GM12891 (cell line): ENCODE results near the gene L3MBTL2.
"Not testable (repeated sequence)": the region's sequence is repeated elsewhere in the genome, so short reads cannot be mapped to it uniquely, and the experiment has no call there.

Experiments
- PAX5 ChIP-seq: IDR thresholded peaks from 2 replicates; pipeline ENCODE4 v1.6.1; 2011; ENCODE audit warnings: low read length, moderate library complexity, mild to moderate bottlenecking; ENCODE audit not compliant: insufficient read depth, severe bottlenecking
- POLR2A ChIP-seq: IDR thresholded peaks from 2 replicates; pipeline ENCODE4 v1.6.1; 2011; ENCODE audit warnings: low read depth, low read length, control low read depth
- POLR2AphosphoS5 ChIP-seq: IDR thresholded peaks from 2 replicates; pipeline ENCODE4 v1.6.1; 2011; ENCODE audit warnings: low read depth, low read length, control low read depth
- POU2F2 ChIP-seq: IDR thresholded peaks from 2 replicates; pipeline ENCODE4 v1.6.1; 2011; ENCODE audit warnings: low read depth, mild to moderate bottlenecking, control low read depth, low read length, moderate library complexity
- SPI1 ChIP-seq: IDR thresholded peaks from 2 replicates; pipeline ENCODE4 v1.6.1; 2011; ENCODE audit warnings: low read depth, low read length, control low read depth
- TAF1 ChIP-seq: IDR thresholded peaks from 2 replicates; pipeline ENCODE4 v1.6.1; 2011; ENCODE audit warnings: low read depth, low read length, control low read depth

- TF ChIP-seq POLR2A, POLR2AphosphoS5, TAF1, SPI1, PAX5, POU2F2: not testable (repeated sequence)
Measured at GRCh38 chr22:41180362-41180761, 24.8 kb upstream of the L3MBTL2 start.
